ENCODE measurements around the gene SASH1.

- TF ChIP-seq CTCF (IDR thresholded peaks at IDR 0.05) = no peak
- TF ChIP-seq NR2C2 (CRISPR knock-in tag; IDR thresholded peaks at IDR 0.05) = no peak
- no peak for TF ChIP-seq TP53 (CRISPR knock-in tag; IDR thresholded peaks at IDR 0.05)
- TF ChIP-seq E2F4 (CRISPR knock-in tag; IDR thresholded peaks at IDR 0.05; ENCODE audit: borderline replicate concordance, low read depth) = no peak
- TF ChIP-seq AFF4 (CRISPR knock-in tag; IDR thresholded peaks at IDR 0.05; ENCODE audit: borderline replicate concordance) = no peak
These were observed 73.0 kb downstream of the SASH1 start for GRCh38 chr6:148415511-148416260.

Data from WTC11 (cell line).